Measurements from ENCODE around the gene ASZ1.

Gene ASZ1

DNA sequence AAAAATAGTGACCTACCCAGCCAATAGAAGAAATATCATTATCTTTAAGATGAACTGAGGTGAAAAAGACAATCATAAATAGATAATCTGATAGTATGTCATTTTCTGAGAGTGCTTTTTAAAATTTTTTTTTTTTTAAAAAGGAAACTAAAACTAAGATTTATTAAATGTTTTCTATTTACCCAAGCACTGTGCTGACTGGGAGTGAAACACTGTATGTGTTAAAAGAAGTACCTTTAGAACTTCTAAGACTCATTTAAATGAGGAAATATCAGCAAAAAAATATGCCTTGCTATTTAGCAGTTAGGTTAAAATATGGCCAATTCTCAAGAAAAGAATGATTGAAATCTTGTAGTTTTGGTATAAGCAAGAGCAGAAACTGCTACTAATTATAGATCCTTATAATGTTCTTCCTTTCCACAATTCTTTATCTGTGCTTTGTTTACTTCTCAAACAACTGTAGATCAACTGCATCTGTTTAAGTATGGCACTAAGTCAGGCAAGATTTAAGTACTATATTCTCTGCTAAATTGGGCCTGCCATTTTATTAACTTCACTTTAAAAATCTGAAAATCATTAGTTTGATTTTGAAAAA, 64.9 kb downstream of the ASZ1 start:
- DNase-seq (ENCODE audit: low spot score) = no peak
- TF ChIP-seq, protein P1, sequence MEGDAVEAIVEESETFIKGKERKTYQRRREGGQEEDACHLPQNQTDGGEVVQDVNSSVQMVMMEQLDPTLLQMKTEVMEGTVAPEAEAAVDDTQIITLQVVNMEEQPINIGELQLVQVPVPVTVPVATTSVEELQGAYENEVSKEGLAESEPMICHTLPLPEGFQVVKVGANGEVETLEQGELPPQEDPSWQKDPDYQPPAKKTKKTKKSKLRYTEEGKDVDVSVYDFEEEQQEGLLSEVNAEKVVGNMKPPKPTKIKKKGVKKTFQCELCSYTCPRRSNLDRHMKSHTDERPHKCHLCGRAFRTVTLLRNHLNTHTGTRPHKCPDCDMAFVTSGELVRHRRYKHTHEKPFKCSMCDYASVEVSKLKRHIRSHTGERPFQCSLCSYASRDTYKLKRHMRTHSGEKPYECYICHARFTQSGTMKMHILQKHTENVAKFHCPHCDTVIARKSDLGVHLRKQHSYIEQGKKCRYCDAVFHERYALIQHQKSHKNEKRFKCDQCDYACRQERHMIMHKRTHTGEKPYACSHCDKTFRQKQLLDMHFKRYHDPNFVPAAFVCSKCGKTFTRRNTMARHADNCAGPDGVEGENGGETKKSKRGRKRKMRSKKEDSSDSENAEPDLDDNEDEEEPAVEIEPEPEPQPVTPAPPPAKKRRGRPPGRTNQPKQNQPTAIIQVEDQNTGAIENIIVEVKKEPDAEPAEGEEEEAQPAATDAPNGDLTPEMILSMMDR (IDR thresholded peaks at IDR 0.05; ENCODE audit: extremely low read depth, missing control alignments) = no peak

DNA sequence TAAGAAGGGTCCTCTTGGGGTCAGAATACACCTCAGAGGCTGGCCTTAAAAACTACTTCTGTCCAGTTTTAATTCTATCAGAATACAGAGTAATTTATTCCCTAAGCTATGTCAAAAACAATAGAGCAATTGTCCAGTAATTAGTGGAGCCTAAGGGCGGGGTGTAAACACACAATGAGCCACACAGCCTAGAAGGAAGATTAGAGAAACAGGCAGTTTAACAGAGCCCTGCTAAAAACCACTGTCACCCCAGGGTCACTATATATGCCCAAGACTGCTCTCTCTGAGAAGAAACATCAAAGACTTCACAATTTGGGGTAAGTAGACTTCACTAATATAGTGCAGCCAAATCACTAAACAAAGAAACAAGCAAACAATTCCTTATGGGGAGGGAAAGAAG, 77.3 kb downstream of the ASZ1 start:
- no peak for DNase-seq (ENCODE audit: low spot score)
- TF ChIP-seq, protein P1 (IDR thresholded peaks at IDR 0.05; ENCODE audit: extremely low read depth, missing control alignments) = no peak

DNA sequence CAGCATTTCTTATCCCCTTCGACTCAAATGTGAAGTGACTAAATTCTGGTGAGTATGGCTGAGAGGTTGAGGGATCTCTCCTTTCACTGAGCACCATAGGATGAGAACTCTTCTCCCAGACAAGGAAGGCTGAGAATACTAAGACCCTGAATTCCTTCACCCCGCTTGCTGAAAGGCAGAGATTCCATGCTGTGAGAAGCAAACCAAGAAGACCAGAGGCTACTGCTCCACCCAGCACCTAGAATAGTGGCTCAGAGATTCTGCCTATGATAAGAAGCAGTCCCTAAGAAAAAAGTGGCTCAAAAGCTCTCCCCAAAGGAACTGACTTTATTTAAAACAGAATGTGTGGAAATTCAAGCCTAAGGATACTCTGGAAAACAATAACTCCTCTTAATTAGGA, 77.7 kb downstream of the ASZ1 start:
- no peak for DNase-seq (ENCODE audit: low spot score)

DNA sequence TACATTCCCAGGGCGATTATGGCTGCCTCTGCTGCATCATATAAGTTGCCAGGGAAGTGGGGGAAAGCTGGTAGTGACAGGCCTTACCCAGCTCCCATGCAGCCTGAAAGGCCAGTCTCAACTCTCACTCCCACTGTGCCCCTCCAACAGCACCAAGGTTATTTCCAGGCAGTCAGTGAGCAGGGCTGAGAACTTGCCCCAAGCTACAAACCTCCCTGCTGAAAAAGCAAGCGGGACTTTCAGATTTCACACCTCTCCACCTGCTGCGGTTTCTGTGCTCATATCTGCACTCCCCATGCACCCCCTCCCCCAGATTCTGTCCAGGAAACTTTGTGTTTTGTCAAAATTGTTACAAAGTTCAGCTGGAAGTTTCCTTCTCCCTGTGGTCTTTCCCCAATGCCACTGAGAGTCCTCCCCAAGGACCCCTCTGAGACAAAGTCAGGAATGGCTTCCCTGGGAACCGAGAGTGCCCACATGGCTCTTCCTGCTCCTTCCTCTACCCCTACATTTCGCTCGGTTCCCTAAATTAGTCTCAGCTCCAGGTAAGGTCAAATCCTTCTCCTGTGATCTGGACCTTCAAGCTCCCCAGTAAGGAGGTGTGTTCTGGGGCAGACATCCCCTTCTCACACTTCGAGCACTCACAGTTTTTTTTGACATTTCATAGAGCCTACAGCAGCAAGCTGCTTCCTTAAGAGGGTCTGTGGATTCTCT, 79.2 kb downstream of the ASZ1 start:
- no peak for DNase-seq (ENCODE audit: low spot score)
- TF ChIP-seq, protein P1 (IDR thresholded peaks at IDR 0.05; ENCODE audit: extremely low read depth, missing control alignments) = no peak

More for the DNA sequence above, 77.7 kb downstream of the ASZ1 start:
- TF ChIP-seq, protein P1 (IDR thresholded peaks at IDR 0.05; ENCODE audit: extremely low read depth, missing control alignments) = no peak

DNA sequence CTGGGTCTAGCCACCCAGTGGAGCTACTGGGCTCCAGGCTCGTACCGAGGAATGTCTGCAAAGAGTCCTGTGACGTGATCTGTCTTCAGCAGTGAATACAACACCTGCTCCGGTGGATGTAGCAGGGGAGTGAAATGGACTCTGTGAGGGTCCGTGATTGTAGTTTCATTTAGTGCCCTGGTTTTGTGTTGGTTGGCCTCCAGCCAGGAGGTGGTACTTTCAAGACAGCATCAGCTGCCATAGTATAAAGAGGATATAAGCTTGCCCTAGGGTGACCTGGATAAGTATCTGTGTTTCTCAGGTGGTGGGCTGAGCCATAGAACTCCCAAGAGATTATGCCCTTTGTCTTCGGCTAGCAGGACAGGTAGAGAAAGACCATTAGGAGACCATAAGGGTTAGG, 79.8 kb downstream of the ASZ1 start:
- no peak for DNase-seq (ENCODE audit: low spot score)
- TF ChIP-seq, protein P1 (IDR thresholded peaks at IDR 0.05; ENCODE audit: extremely low read depth, missing control alignments) = no peak

DNA sequence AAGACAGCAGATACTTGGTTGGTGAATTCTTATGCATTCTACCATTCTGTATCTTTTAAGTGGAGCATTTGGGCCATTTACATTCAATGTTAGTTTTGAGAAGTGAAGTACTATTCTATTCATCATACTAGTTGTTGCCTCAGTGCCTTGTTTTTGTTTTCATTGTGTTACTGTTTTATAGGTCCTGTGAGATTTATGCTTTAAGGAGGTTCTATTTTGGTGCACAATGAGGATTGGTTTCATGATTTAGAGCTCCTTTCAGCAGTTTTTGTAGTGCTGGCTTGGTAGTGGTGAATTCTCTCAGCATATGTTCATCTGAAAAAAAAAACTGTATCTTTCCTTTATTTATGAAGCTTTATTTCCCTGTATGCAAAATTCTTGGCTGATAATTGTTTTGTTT, 81.1 kb downstream of the ASZ1 start:
- DNase-seq (ENCODE audit: low spot score) = no peak
- TF ChIP-seq, protein P1 (IDR thresholded peaks at IDR 0.05; ENCODE audit: extremely low read depth, missing control alignments) = no peak

DNA sequence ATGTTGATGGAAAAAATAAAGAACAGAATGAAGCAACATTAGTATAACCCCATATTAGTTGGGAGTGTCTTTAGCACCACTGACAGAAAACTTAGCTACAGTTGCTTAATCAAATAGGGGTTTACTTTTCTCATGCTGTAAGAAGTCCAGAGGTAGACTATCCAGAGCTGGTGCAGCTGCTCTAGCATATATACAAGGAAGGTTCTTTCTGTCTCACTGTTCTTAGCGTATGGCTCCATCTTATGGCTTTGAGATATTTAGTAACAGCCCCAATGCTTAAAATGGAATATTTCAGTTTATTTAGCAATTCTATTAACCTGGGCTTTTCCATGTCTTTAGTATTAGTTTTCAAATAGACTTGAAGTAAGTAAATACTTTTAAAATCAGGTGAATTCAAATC, 89.3 kb downstream of the ASZ1 start:
- DNase-seq (ENCODE audit: low spot score) = no peak
- TF ChIP-seq, protein P1 (IDR thresholded peaks at IDR 0.05; ENCODE audit: extremely low read depth, missing control alignments) = no peak
